PFSK-1 (cell line): ENCODE results near the gene TMEM47.

ENCODE experiments used
- SIN3A ChIP-seq: IDR thresholded peaks from 2 replicates; pipeline ENCODE4 v1.6.1; 2012; ENCODE audit warnings: mild to moderate bottlenecking, low read length, moderate library complexity, borderline replicate concordance; ENCODE audit not compliant: insufficient read depth
- TAF1 ChIP-seq: IDR thresholded peaks from 2 replicates; pipeline ENCODE4 v1.6.1; 2012; ENCODE audit warnings: low read length, control low read depth, borderline replicate concordance; ENCODE audit not compliant: insufficient read depth

GRCh38 chrX:34634349-34634748, 22.7 kb downstream of the TMEM47 start:
- no peak for TF ChIP-seq SIN3A
- no peak for TF ChIP-seq TAF1
